HepG2 (cell line): ENCODE results near the gene BCLAF1. TPM values are rescaled to one million over a fixed set of nuclear protein-coding genes. Genes with fewer than 3 reads are reported as not detected.

ENCODE experiments used
- ARID5B ChIP-seq: IDR thresholded peaks from 2 replicates; pipeline ENCODE4 v1.4.0; 2020; ENCODE audit warnings: mild to moderate bottlenecking, missing genetic modification reagents
- CAMTA2 ChIP-seq: sonication (generic); formaldehyde crosslinking; IDR thresholded peaks from 2 replicates; pipeline ENCODE4 v1.4.0; 2020; ENCODE audit warnings: mild to moderate bottlenecking, missing genetic modification reagents, borderline replicate concordance
- E2F2 ChIP-seq: sonication (generic); formaldehyde crosslinking; IDR thresholded peaks from 2 replicates; pipeline ENCODE4 v1.4.0; 2020; ENCODE audit warnings: missing genetic modification reagents, borderline replicate concordance
- FOXA3 ChIP-seq: IDR thresholded peaks from 2 replicates; pipeline ENCODE4 v1.6.1; 2016; ENCODE audit warnings: missing genetic modification reagents, missing compliant biosample characterization
- KDM2A ChIP-seq: sonication (generic); formaldehyde crosslinking; IDR thresholded peaks from 2 replicates; pipeline ENCODE4 v1.4.0; 2020; ENCODE audit warnings: low read depth, missing genetic modification reagents, borderline replicate concordance
- LRRFIP1 ChIP-seq: sonication (generic); formaldehyde crosslinking; conservative IDR thresholded peaks from 2 replicates; pipeline ENCODE4 v1.4.0; 2020; ENCODE audit warnings: missing genetic modification reagents
- NONO ChIP-seq, 2 experiments: fragments of 450-650 bp in 1 of 2; sonication (generic) in 1 of 2; formaldehyde crosslinking in 1 of 2; IDR thresholded peaks in 1 of 2; conservative IDR thresholded peaks in 1 of 2; 2 replicates each; pipeline versions ENCODE4 v1.6.1 to v1.8.0; 2017 to 2022; ENCODE audit warnings: mild to moderate bottlenecking in 1 of 2, missing genetic modification reagents in 1 of 2, moderate library complexity in 1 of 2
- PLRG1 ChIP-seq: fragments of 450-650 bp; conservative IDR thresholded peaks from 2 replicates; pipeline ENCODE4 v1.6.1; 2016
- POLR2A ChIP-seq, 2 experiments: IDR thresholded peaks; 2 replicates each; pipeline ENCODE4 v1.6.1; 2011; ENCODE audit warnings: low read depth in 2 of 2, low read length in 2 of 2, mild to moderate bottlenecking in 1 of 2, moderate library complexity in 1 of 2; ENCODE audit not compliant: insufficient read depth in 1 of 2
- RFXANK ChIP-seq: IDR thresholded peaks from 2 replicates; pipeline ENCODE4 v1.6.1; 2016
- SCMH1 ChIP-seq: sonication (generic); formaldehyde crosslinking; IDR thresholded peaks from 2 replicates; pipeline ENCODE4 v1.9.0; 2021; ENCODE audit warnings: missing genetic modification reagents, mild to moderate bottlenecking, borderline replicate concordance
- SP5 ChIP-seq: IDR thresholded peaks from 2 replicates; pipeline ENCODE4 v1.6.1; 2016; ENCODE audit warnings: low read depth, borderline replicate concordance
- TEAD2 ChIP-seq: sonication (generic); formaldehyde crosslinking; IDR thresholded peaks from 2 replicates; pipeline ENCODE4 v1.9.0; 2021; ENCODE audit warnings: missing genetic modification reagents
- TRIM22 ChIP-seq: fragments of 450-650 bp; IDR thresholded peaks from 2 replicates; pipeline ENCODE4 v1.6.1; 2017
- ZNF30 ChIP-seq: sonication (generic); formaldehyde crosslinking; IDR thresholded peaks from 2 replicates; pipeline ENCODE4 v1.5.0; 2020; ENCODE audit warnings: mild to moderate bottlenecking, missing genetic modification reagents
- ZNF317 ChIP-seq: sonication (generic); formaldehyde crosslinking; IDR thresholded peaks from 2 replicates; pipeline ENCODE4 v1.5.0; 2020; ENCODE audit warnings: mild to moderate bottlenecking, missing genetic modification reagents
- ZNF501 ChIP-seq: sonication (generic); formaldehyde crosslinking; IDR thresholded peaks from 2 replicates; pipeline ENCODE4 v1.5.1; 2020; ENCODE audit warnings: mild to moderate bottlenecking, moderate library complexity, missing genetic modification reagents
- ZNF740 ChIP-seq: sonication (generic); formaldehyde crosslinking; IDR thresholded peaks from 2 replicates; pipeline ENCODE4 v1.4.0; 2020; ENCODE audit warnings: missing genetic modification reagents
- ZNF777 ChIP-seq: sonication (generic); formaldehyde crosslinking; IDR thresholded peaks from 2 replicates; pipeline ENCODE4 v1.4.0; 2020; ENCODE audit warnings: missing genetic modification reagents
- ZNF782 ChIP-seq: sonication (generic); formaldehyde crosslinking; IDR thresholded peaks from 2 replicates; pipeline ENCODE4 v1.4.0; 2020; ENCODE audit warnings: missing genetic modification reagents, mild to moderate bottlenecking, borderline replicate concordance
- polyA plus RNA-seq, 8 experiments: library from polyadenylated mRNA; depleted of rRNA in 3 of 8; stranded (reverse) in 7 of 8; unstranded in 1 of 8; fragments of >200 nt; fragmentation: Illumina TruSeq in 4 of 8; extraction: Trizol in 4 of 8; gene quantifications; 2 replicates each; pipeline versions ENCODE4 v1.2.1 to v1.2.3, GENCODE V29; 2011 to 2016; ENCODE audit warnings: low read depth in 4 of 8, missing spikeins in 1 of 8, mixed read lengths in 1 of 8; ENCODE audit not compliant: insufficient read depth in 1 of 8
- total RNA-seq, 5 experiments: library from RNA; depleted of rRNA; stranded (reverse); fragments of >200 nt; fragmentation: Illumina TruSeq; extraction: Trizol; gene quantifications; 2 replicates each; pipeline ENCODE4 v1.2.3, GENCODE V29; 2016; ENCODE audit warnings: low read depth in 1 of 5

The BCLAF1 gene
- total and polyA plus RNA-seq, 2 of the 13 experiments (the other 11 are each of a cell fraction or from before 2014, with no cell fraction given) = 55.3 to 292 TPM

GRCh38 chr6:136249811-136250685 is 39.6 kb downstream of the BCLAF1 start, which contains the start of gene MTFR2 (continued):
- TF ChIP-seq CAMTA2 (CRISPR knock-in tag) = no peak
- no peak for TF ChIP-seq RFXANK (CRISPR knock-in tag)
- TF ChIP-seq KDM2A (CRISPR knock-in tag) = peak; percentile 99
- TF ChIP-seq TEAD2 (CRISPR knock-in tag) = no peak
- 0 out of 2 replicates have a peak, but pooled peaks have one; percentile 16 for TF ChIP-seq ZNF317 (CRISPR knock-in tag)
- peak; percentile 81; the same call in 1 of the 2 replicates for TF ChIP-seq E2F2 (CRISPR knock-in tag)
- TF ChIP-seq SCMH1 = no peak
- TF ChIP-seq SP5 (CRISPR knock-in tag) = no peak
- peak; percentile 57 for TF ChIP-seq FOXA3 (CRISPR knock-in tag)
- TF ChIP-seq TRIM22 = no peak
- TF ChIP-seq PLRG1 = no peak
- TF ChIP-seq ZNF740 (CRISPR knock-in tag) = no peak
- no peak for TF ChIP-seq LRRFIP1 (CRISPR knock-in tag)
- TF ChIP-seq ZNF501 (CRISPR knock-in tag) = peak; percentile 96
- TF ChIP-seq ZNF777 (CRISPR knock-in tag) = no peak; the same call in 1 of the 2 replicates
- TF ChIP-seq ZNF782 = 0 out of 2 replicates have a peak, but pooled peaks have one; percentile 26
- no peak for TF ChIP-seq ZNF30 (CRISPR knock-in tag)
- peak; percentile 63 for TF ChIP-seq ARID5B
- peak; percentile 89 to 92 for TF ChIP-seq POLR2A (IDR thresholded peaks at IDR 0.05; ENCODE audit: insufficient read depth in 1 of 2, low read depth in 2 of 2, low read length in 2 of 2)
- TF ChIP-seq NONO (IDR thresholded peaks at IDR 0.05) = no peak
- TF ChIP-seq NONO (CRISPR knock-in tag; conservative IDR thresholded peaks at IDR 0.05) = peak; percentile 63
